GM23338 (cell line): Measurements from ENCODE around the gene LYZL4. TPM values are rescaled to one million over a fixed set of nuclear protein-coding genes. Genes with fewer than 3 reads are reported as not detected.

Source experiments
- ATAC-seq: fragments of 200-7000 bp; cut with Tn5 transposase; 3 replicates; pipeline ENCODE4 v1.9.1; 2020
- DNase-seq: peaks from one replicate; pipeline ENCODE4 v3.0.0-alpha.2; 2015; ENCODE audit warnings: low spot score
- H2AFZ ChIP-seq: fragments of 200-600 bp; sonication (generic); 2 replicates; pipeline ENCODE4 v1.8.0; 2016; ENCODE audit warnings: antibody characterized with exemption, mild to moderate bottlenecking, moderate library complexity
- H3F3A ChIP-seq: fragments of 200-600 bp; sonication (generic); replicated peaks from 2 replicates; pipeline ENCODE4 v1.8.0; 2017; ENCODE audit warnings: antibody characterized with exemption, mixed run types, low read depth
- H3K27ac ChIP-seq: fragments of 200-600 bp; sonication (generic); 2 replicates; pipeline ENCODE4 v1.6.1; 2016; ENCODE audit warnings: low read depth
- H3K27me3 ChIP-seq: fragments of 200-600 bp; sonication (generic); 2 replicates; pipeline ENCODE4 v1.8.0; 2016; ENCODE audit warnings: mild to moderate bottlenecking, mixed run types, moderate library complexity; ENCODE audit not compliant: insufficient read depth
- H3K36me3 ChIP-seq: fragments of 200-600 bp; sonication (generic); 2 replicates; pipeline ENCODE4 v1.8.0; 2016; ENCODE audit warnings: mild to moderate bottlenecking; ENCODE audit not compliant: insufficient read depth
- H3K4me1 ChIP-seq: fragments of 200-600 bp; sonication (generic); 2 replicates; pipeline ENCODE4 v1.8.0; 2016; ENCODE audit warnings: mild to moderate bottlenecking, moderate library complexity; ENCODE audit not compliant: insufficient read depth
- H3K4me2 ChIP-seq: fragments of 200-600 bp; sonication (generic); 2 replicates; pipeline ENCODE4 v1.7.1; 2017; ENCODE audit warnings: mixed run types
- H3K4me3 ChIP-seq: fragments of 200-600 bp; sonication (generic); 2 replicates; pipeline ENCODE4 v1.6.1; 2016; ENCODE audit warnings: mixed run types
- H3K79me2 ChIP-seq: fragments of 200-600 bp; sonication (generic); replicated peaks from 2 replicates; pipeline ENCODE4 v1.8.0; 2017; ENCODE audit warnings: mild to moderate bottlenecking; ENCODE audit not compliant: insufficient read depth
- H3K9me2 ChIP-seq: fragments of 200-600 bp; sonication (generic); 2 replicates; pipeline ENCODE4 v1.8.0; 2017; ENCODE audit not compliant: insufficient read depth
- H4K20me1 ChIP-seq: fragments of 200-600 bp; sonication (generic); replicated peaks from 2 replicates; pipeline ENCODE4 v1.8.0; 2017; ENCODE audit warnings: mild to moderate bottlenecking; ENCODE audit not compliant: insufficient read depth
- H3K27ac Mint-ChIP-seq: 2 replicates; pipeline ENCODE4 v1.8.0; 2020; ENCODE audit warnings: inconsistent platforms, mild to moderate bottlenecking, moderate library complexity, mixed read lengths
- H3K27me3 Mint-ChIP-seq: 3 replicates; pipeline ENCODE4 v1.8.0; 2022; ENCODE audit warnings: low read depth, mild to moderate bottlenecking, moderate library complexity, mixed read lengths, inconsistent platforms; ENCODE audit not compliant: insufficient read depth, poor library complexity
- H3K36me3 Mint-ChIP-seq: 3 replicates; pipeline ENCODE4 v1.8.0; 2021; ENCODE audit warnings: low read depth, mild to moderate bottlenecking, inconsistent platforms, moderate library complexity, mixed read lengths
- H3K4me1 Mint-ChIP-seq: 3 replicates; pipeline ENCODE4 v1.8.0; 2020; ENCODE audit warnings: mild to moderate bottlenecking, inconsistent platforms, mixed read lengths
- H3K4me3 Mint-ChIP-seq: 3 replicates; pipeline ENCODE4 v1.8.0; 2021; ENCODE audit warnings: moderate library complexity, mild to moderate bottlenecking, inconsistent platforms, mixed read lengths
- H3K9me3 Mint-ChIP-seq: 3 replicates; pipeline ENCODE4 v1.8.0; 2020; ENCODE audit warnings: moderate library complexity, mild to moderate bottlenecking, inconsistent platforms, mixed read lengths
- CREB1 ChIP-seq: fragments of 250-450 bp; sonication (Bioruptor Pico); IDR thresholded peaks from 2 replicates; pipeline ENCODE4 v1.5.0; 2020; ENCODE audit warnings: low read depth, mild to moderate bottlenecking, moderate library complexity
- EZH2 ChIP-seq: fragments of 200-600 bp; sonication (generic); IDR thresholded peaks from one replicate; pipeline ENCODE4 v1.8.0; 2017; ENCODE audit warnings: antibody characterized with exemption, mild to moderate bottlenecking, low read depth; ENCODE audit not compliant: unreplicated experiment
- EZH2phosphoT487 ChIP-seq: fragments of 200-600 bp; sonication (generic); IDR thresholded peaks from one replicate; pipeline ENCODE4 v1.8.1; 2018; ENCODE audit warnings: antibody characterized with exemption; ENCODE audit not compliant: unreplicated experiment
- JUNB ChIP-seq: IDR thresholded peaks from one replicate; pipeline ENCODE4 v1.6.1; 2016; ENCODE audit warnings: antibody characterized with exemption; ENCODE audit not compliant: unreplicated experiment
- NANOG ChIP-seq: IDR thresholded peaks from 2 replicates; pipeline ENCODE4 v1.6.1; 2016; ENCODE audit warnings: antibody characterized with exemption, borderline replicate concordance
- POLR2AphosphoS5 ChIP-seq: IDR thresholded peaks from 2 replicates; pipeline ENCODE4 v1.6.1; 2016; ENCODE audit warnings: antibody characterized with exemption, low read depth
- STAT1 ChIP-seq: IDR thresholded peaks from one replicate; pipeline ENCODE4 v1.6.1; 2016; ENCODE audit warnings: antibody characterized with exemption; ENCODE audit not compliant: unreplicated experiment
- ZNF114 ChIP-seq: fragments of 250-450 bp; sonication (Bioruptor Pico); IDR thresholded peaks from 2 replicates; pipeline ENCODE4 v1.5.0; 2020; ENCODE audit warnings: mild to moderate bottlenecking, moderate library complexity
- ZNF331 ChIP-seq: fragments of 250-450 bp; sonication (Bioruptor Pico); IDR thresholded peaks from 2 replicates; pipeline ENCODE4 v1.5.0; 2020; ENCODE audit warnings: low read depth, mild to moderate bottlenecking, moderate library complexity
- long read RNA-seq: library from polyadenylated mRNA; unstranded; transcript quantifications from one replicate; pipeline ENCODE4 v2.0.0, GENCODE V29; 2020; ENCODE audit not compliant: unreplicated experiment
- polyA plus RNA-seq: library from polyadenylated mRNA; unstranded; fragments of >200 nt; fragmentation: Nextera tagmentation; extraction: Ambion mirVana; gene quantifications from 2 replicates; pipeline ENCODE4 v1.2.1, GENCODE V29; 2016
- total RNA-seq: library from RNA; depleted of rRNA; stranded (reverse); fragments of >200 nt; shearing (Covaris generic); gene quantifications from 2 replicates; pipeline ENCODE4 v1.2.3, GENCODE V29; 2014; rRNA removed
- TF ChIP-seq, protein P1 (sequence below): fragments of 250-450 bp; sonication (Bioruptor Pico); IDR thresholded peaks from 2 replicates; pipeline ENCODE4 v1.5.0; 2020; ENCODE audit warnings: mild to moderate bottlenecking, moderate library complexity
- TF ChIP-seq, protein P2 (sequence below): IDR thresholded peaks from one replicate; pipeline ENCODE4 v1.6.1; 2018; ENCODE audit warnings: antibody characterized with exemption; ENCODE audit not compliant: unreplicated experiment
- TF ChIP-seq, protein P3 (sequence below), 2 experiments: fragments of 200-600 bp in 1 of 2; sonication (generic) in 1 of 2; conservative IDR thresholded peaks; 2 replicates each; pipeline versions ENCODE4 v1.5.1 to v1.6.1; 2016 to 2017; ENCODE audit warnings: antibody characterized with exemption in 2 of 2, low read depth in 2 of 2, mild to moderate bottlenecking in 2 of 2, moderate library complexity in 1 of 2
- TF ChIP-seq, protein P4 (sequence below): IDR thresholded peaks from 2 replicates; pipeline ENCODE4 v1.6.1; 2016; ENCODE audit warnings: antibody characterized with exemption

The LYZL4 gene, protein sequence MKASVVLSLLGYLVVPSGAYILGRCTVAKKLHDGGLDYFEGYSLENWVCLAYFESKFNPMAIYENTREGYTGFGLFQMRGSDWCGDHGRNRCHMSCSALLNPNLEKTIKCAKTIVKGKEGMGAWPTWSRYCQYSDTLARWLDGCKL
- not detected in 2 replicates for total RNA-seq
- not detected in 2 replicates for polyA plus RNA-seq
- long read RNA-seq: 0 reads

DNA sequence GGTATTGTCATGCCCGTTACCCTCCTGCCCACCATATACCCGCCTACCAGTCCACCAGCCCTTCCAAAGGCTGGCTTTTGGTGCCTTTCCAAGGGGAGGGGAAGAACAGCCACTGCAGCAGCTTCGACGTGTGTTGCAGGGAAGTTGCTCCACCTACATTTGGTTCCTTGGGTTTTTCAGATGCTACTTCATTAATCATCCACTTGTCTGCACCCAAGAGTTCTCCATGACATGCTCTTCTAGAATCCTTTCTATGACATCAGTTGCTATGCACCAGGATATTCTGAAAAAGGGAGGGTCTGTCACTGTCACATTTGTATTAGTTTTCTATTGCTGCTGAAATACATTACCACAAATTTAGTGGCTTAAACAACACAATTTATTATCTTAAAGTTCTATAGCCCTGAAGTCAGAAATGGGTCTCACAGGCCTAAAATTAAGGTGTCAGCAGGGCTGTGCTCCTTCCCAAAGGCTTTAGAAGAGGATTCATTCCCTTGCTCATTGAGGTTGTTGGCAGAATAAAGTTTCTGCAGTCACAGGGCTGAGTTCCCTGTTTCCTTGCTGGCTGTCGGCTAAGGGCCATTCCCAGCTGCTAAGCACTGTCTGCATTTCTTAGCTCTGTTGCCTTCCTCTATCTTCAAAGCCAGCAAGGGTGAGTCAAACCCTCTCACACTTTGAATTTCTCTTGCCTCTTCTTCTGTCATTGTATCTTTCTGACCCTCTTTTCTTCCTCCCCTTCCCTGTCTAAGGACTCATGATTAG is at the start of gene LYZL4:
Gene LYZL4 (minus strand): TSS at position 241 of the 762 bp plus-strand sequence. CDS start 3,359 bp downstream, outside the sequence.
- no peak for ATAC-seq
- no peak within 1 kb of the TSS for H3K27ac Mint-ChIP-seq

More for the DNA sequence above, at the start of gene LYZL4:
- Histone ChIP-seq H3K36me3 (no peaks in the 10 kb centered on the region), H3K79me2 (no peaks in the 10 kb centered on the region), H3K4me3 (no peak within 1 kb of the TSS), H3K27ac (no peak within 1 kb of the TSS), H2AFZ (no peak within 1 kb of the TSS), H3K27me3 (no peaks in the 10 kb centered on the region), H3K4me2 (no peak within 1 kb of the TSS), H3K9me2 (peaks cover 8% of the 10 kb centered on the region; the same call in 1 of the 2 replicates), H3K4me1 (no peaks in the 10 kb centered on the region), H3F3A (no peaks in the 10 kb centered on the region), H4K20me1 (no peaks in the 10 kb centered on the region)
- Mint-ChIP-seq H3K27me3 (peaks cover 2% of the 10 kb centered on the region), H3K36me3 (no peaks in the 10 kb centered on the region), H3K9me3 (no peaks in the 10 kb centered on the region; the same call in 1 of the 3 replicates), H3K4me1 (peaks cover 7% of the 10 kb centered on the region), H3K4me3 (no peak within 1 kb of the TSS)
- no peak for DNase-seq
- TF ChIP-seq CREB1 (CRISPR knock-in tag) (no peak), NANOG (no peak), JUNB (no peak), EZH2 (no peak), ZNF331 (no peak), POLR2AphosphoS5 (no peak), EZH2phosphoT487 (no peak), ZNF114 (CRISPR knock-in tag) (no peak), STAT1 (no peak)
- TF ChIP-seq, protein P1, sequence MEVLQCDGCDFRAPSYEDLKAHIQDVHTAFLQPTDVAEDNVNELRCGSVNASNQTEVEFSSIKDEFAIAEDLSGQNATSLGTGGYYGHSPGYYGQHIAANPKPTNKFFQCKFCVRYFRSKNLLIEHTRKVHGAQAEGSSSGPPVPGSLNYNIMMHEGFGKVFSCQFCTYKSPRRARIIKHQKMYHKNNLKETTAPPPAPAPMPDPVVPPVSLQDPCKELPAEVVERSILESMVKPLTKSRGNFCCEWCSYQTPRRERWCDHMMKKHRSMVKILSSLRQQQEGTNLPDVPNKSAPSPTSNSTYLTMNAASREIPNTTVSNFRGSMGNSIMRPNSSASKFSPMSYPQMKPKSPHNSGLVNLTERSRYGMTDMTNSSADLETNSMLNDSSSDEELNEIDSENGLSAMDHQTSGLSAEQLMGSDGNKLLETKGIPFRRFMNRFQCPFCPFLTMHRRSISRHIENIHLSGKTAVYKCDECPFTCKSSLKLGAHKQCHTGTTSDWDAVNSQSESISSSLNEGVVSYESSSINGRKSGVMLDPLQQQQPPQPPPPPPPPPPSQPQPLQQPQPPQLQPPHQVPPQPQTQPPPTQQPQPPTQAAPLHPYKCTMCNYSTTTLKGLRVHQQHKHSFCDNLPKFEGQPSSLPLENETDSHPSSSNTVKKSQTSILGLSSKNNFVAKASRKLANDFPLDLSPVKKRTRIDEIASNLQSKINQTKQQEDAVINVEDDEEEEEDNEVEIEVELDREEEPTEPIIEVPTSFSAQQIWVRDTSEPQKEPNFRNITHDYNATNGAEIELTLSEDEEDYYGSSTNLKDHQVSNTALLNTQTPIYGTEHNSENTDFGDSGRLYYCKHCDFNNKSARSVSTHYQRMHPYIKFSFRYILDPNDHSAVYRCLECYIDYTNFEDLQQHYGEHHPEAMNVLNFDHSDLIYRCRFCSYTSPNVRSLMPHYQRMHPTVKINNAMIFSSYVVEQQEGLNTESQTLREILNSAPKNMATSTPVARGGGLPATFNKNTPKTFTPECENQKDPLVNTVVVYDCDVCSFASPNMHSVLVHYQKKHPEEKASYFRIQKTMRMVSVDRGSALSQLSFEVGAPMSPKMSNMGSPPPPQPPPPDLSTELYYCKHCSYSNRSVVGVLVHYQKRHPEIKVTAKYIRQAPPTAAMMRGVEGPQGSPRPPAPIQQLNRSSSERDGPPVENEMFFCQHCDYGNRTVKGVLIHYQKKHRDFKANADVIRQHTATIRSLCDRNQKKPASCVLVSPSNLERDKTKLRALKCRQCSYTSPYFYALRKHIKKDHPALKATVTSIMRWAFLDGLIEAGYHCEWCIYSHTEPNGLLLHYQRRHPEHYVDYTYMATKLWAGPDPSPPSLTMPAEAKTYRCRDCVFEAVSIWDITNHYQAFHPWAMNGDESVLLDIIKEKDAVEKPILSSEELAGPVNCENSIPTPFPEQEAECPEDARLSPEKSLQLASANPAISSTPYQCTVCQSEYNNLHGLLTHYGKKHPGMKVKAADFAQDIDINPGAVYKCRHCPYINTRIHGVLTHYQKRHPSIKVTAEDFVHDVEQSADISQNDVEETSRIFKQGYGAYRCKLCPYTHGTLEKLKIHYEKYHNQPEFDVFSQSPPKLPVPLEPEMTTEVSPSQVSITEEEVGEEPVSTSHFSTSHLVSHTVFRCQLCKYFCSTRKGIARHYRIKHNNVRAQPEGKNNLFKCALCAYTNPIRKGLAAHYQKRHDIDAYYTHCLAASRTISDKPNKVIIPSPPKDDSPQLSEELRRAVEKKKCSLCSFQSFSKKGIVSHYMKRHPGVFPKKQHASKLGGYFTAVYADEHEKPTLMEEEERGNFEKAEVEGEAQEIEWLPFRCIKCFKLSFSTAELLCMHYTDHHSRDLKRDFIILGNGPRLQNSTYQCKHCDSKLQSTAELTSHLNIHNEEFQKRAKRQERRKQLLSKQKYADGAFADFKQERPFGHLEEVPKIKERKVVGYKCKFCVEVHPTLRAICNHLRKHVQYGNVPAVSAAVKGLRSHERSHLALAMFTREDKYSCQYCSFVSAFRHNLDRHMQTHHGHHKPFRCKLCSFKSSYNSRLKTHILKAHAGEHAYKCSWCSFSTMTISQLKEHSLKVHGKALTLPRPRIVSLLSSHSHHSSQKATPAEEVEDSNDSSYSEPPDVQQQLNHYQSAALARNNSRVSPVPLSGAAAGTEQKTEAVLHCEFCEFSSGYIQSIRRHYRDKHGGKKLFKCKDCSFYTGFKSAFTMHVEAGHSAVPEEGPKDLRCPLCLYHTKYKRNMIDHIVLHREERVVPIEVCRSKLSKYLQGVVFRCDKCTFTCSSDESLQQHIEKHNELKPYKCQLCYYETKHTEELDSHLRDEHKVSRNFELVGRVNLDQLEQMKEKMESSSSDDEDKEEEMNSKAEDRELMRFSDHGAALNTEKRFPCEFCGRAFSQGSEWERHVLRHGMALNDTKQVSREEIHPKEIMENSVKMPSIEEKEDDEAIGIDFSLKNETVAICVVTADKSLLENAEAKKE (CRISPR knock-in tag): no peak
- TF ChIP-seq, protein P2, sequence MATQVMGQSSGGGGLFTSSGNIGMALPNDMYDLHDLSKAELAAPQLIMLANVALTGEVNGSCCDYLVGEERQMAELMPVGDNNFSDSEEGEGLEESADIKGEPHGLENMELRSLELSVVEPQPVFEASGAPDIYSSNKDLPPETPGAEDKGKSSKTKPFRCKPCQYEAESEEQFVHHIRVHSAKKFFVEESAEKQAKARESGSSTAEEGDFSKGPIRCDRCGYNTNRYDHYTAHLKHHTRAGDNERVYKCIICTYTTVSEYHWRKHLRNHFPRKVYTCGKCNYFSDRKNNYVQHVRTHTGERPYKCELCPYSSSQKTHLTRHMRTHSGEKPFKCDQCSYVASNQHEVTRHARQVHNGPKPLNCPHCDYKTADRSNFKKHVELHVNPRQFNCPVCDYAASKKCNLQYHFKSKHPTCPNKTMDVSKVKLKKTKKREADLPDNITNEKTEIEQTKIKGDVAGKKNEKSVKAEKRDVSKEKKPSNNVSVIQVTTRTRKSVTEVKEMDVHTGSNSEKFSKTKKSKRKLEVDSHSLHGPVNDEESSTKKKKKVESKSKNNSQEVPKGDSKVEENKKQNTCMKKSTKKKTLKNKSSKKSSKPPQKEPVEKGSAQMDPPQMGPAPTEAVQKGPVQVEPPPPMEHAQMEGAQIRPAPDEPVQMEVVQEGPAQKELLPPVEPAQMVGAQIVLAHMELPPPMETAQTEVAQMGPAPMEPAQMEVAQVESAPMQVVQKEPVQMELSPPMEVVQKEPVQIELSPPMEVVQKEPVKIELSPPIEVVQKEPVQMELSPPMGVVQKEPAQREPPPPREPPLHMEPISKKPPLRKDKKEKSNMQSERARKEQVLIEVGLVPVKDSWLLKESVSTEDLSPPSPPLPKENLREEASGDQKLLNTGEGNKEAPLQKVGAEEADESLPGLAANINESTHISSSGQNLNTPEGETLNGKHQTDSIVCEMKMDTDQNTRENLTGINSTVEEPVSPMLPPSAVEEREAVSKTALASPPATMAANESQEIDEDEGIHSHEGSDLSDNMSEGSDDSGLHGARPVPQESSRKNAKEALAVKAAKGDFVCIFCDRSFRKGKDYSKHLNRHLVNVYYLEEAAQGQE: no peak
- TF ChIP-seq, protein P3, sequence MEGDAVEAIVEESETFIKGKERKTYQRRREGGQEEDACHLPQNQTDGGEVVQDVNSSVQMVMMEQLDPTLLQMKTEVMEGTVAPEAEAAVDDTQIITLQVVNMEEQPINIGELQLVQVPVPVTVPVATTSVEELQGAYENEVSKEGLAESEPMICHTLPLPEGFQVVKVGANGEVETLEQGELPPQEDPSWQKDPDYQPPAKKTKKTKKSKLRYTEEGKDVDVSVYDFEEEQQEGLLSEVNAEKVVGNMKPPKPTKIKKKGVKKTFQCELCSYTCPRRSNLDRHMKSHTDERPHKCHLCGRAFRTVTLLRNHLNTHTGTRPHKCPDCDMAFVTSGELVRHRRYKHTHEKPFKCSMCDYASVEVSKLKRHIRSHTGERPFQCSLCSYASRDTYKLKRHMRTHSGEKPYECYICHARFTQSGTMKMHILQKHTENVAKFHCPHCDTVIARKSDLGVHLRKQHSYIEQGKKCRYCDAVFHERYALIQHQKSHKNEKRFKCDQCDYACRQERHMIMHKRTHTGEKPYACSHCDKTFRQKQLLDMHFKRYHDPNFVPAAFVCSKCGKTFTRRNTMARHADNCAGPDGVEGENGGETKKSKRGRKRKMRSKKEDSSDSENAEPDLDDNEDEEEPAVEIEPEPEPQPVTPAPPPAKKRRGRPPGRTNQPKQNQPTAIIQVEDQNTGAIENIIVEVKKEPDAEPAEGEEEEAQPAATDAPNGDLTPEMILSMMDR (conservative IDR thresholded peaks at IDR 0.05; ENCODE audit: low read depth in 2 of 2): no peak
- TF ChIP-seq, protein P4, sequence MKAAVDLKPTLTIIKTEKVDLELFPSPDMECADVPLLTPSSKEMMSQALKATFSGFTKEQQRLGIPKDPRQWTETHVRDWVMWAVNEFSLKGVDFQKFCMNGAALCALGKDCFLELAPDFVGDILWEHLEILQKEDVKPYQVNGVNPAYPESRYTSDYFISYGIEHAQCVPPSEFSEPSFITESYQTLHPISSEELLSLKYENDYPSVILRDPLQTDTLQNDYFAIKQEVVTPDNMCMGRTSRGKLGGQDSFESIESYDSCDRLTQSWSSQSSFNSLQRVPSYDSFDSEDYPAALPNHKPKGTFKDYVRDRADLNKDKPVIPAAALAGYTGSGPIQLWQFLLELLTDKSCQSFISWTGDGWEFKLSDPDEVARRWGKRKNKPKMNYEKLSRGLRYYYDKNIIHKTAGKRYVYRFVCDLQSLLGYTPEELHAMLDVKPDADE: no peak
